Stimulated activated CD8-positive, alpha-beta memory T cell treated with anti-CD3 and anti-CD28 coated beads, Interleukin-4, amount 100 ng/mL, for 24 hours (primary cell): ENCODE results near the gene NDUFAF8.

Source experiments
- DNase-seq: peaks from one replicate; pipeline ENCODE4 v3.0.0-alpha.2; 2020; ENCODE audit warnings: low read depth

The NDUFAF8 gene

DNA sequence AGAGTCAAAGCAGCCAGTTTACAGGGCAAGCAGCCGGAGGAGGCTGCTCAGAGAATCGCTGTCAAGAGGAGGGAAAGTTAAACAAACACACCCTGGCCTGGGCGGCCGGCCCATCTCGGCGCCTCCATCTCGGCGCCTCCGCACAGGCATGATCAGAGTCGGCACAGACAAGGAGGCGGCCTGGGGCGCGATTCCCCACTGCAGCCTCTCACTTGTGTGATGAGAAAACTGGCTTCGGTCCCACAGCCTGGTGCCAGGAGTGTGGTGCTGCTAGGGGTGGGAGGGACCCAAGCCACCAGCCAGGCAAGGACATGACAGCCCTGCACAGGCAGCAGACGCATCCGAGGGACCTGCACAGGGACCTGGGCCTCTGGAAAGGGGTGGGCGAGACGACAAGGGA lies 38.3 kb downstream of the NDUFAF8 start:
- no peak for DNase-seq

DNA sequence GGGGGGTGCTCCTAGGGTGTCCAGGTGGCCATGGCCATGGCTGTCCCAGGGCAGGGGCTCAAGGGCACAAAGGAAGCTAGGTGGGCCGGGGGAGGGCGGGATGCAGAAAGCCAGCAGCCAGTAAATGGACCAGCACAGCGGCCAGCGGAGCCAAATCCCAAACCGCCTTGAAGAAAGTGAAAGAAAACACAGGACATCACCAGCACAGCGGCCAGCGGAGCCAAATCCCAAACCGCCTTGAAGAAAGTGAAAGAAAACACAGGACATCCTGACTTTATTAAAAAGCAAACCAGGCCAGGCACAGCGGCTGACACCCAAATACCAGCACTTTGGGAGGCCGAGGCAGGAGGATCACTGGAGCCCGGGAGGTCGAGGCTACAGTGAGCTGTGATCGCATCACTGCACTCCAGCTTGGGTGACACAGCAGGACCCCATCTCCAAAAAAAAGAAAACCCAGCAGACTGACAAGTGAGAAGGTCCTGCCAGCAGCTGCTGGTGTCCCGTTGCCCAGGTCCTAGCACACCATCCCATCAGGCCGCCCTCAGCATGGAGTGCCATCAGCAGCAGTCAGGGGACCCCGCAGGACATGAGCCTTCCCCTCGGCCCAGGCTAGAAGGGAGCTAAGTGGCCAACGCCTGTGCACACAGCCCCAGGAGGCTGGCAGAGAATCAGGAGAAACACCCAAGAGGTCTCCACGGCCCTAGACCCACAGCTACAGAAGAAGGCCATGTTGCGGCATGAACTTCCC lies 39.0 kb downstream of the NDUFAF8 start:
- no peak for DNase-seq

DNA sequence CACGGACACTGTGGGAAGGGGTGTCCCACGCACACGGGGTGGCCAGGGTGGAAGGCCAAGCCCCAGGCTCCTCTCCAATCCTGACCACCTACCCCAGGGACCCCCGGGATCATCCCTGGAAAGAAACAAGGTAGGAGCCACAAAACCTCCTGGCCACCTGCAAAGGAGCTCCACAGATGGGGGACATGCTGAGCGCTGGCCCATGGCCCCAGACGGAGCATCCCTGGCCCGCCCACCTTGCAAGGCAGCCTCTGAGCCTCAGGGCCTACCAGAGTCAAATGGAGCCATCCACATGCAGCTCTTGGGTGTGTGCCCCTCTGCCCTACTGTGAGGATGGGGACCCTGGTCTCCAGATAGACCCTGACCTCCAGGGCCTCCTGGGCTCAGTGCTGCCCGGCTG lies 39.7 kb downstream of the NDUFAF8 start:
- no peak for DNase-seq

DNA sequence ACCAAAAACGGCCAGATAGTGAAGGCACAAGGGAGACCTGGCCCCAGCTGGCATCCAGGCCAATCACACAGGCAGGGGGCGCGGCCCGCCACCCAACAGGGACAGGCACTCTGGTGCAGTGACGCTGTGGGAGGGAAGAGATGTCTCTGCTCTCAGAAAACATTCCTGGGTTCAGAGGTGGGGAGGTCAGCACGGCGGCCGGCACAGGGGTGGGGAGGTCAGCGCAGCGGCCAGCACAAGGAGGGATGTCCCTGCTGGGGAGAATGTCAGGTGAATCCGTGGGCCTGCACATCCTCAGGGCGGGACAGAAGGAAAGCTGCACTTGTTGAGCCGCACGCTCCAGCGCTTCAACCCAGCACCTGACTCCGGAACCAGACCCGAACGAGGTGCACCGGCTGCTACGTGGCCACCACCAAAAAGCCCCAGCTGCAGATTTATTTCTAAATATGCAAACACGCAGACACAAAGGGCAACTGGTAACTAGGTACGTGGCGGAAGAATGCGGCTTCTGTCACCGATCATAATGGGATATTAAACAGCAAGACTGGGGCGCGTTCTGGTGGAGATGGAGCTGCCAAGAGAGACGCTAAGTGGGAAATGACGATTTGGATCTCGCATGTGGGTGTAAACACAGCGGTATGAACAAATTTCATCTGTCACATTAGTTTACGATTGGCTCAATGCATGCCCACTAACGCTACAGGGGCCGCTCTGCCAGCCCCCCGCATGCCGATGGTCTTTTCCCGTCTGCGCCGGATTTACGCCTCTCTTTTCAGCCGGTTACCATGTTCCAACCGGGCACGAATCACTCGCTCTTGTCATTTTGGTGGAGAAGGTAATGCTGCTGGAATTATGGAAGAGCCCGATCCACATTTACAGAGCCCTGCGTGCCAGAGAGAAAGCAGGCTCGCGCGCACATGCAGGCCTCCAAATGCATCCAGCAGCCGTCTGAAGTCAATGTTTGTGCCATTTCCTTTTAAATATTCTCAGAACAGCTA lies 40.5 kb downstream of the NDUFAF8 start:
- no peak for DNase-seq

DNA sequence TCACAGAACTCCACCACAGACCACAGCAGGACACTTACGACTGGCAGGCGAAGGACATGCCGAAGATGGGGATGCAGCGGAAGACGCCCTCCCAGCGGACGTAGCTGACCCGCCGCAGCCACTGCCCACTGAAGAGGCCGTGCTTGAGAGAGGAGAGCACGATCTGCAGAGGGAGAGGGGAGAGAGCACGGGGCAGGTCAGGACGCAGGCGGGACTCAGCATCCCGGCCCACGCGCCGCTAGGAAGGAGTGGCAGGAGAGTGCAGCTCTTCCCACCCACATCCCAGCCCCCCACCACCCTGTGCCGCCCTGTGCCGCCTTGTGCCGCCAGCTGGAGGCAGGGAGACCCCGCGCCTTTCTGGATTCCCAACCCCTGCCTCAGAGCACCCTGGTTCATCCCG lies 41.5 kb downstream of the NDUFAF8 start:
- no peak for DNase-seq

DNA sequence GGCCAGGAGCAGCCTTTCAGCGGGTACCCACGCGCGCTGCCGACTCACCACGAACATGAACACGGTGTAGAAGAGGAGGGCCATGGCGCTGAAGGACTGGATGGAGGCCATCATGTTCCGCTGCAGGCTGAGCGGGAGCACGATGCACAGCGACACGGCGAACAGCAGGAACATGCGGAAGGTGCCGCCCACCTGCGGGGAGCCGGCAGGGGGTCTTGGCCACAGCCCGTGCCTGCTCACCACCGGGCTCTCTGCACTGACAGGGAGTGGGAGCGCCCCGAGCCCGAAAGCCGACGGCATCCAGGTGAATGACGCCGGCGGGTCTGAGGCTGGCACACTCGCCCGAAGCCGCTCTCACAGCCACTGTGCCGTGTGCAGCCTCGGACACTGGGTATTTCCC lies 43.0 kb downstream of the NDUFAF8 start:
- DNase-seq = no peak

DNA sequence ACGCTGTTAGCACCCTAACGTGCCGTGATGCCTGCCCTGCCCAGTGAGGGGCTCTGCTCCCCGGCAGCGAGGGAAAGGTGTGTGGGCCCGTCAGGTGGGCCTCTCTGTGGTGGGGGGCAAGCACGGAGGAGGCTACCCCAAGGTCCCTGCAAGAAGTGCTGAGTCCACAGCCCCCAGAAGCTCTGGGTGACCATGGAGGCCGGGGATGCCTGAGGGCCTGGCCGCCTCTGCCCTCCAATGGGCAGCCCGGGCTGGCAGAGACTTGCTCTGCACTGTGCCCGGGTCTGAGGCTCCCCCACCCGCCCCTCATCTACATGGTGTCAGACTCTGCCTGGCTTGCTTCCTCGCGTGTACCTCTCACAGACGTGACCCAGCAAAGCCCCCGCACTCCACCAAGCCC lies 43.8 kb downstream of the NDUFAF8 start:
- no peak for DNase-seq

DNA sequence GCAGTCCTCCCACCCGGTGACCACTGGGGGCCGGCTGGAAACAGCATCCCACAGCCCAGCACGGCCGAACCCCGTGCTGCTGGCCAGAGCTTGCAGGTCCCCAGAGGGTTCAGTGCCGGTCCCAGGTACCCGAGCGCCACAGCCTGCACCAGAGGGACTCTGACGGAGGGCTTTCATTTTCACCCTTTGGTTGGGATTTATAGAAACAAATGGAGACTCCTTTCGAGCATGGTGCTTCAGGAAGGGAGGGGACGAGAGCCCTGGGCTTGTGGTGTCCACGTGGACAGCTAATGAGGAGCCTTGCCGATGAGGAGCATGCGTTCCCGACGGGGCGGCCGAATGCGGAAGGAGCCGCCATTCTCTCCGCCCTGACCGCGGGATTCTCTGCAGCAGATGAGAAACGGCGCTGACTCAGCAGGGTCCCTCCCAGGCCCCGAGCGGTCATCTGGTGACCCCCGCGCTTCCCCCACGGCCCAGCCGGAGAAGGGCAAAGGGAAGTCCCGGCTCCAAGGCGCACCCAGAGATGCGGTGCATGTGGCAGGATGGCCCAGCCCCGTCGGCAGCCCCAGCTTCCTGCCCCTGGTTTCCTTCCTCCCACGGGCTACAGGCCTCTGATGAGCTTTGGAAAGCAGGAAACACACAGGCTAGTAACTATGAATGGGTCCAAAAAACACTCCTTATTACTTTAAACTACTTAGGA lies 46.2 kb downstream of the NDUFAF8 start:
- DNase-seq = peak; percentile 47

DNA sequence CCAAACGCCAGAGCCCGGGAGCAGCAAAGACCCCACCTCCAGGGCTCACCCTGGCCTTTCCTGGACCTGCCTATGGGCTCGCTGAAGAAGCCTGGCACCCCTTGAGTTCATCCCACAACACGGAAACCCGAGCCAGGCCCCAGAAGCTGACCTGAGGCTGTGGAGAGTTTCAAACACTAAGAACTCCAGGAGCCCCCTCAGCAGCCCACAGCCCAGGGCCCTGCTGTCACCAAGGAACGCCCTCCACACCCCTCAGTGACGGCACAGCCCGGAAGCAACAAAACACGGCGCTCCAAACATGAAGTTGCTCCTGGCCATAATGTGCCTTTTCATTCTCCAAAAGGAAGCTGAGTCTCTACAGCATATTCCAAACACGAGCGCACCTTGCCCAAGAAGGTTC lies 46.8 kb downstream of the NDUFAF8 start:
- no peak for DNase-seq

DNA sequence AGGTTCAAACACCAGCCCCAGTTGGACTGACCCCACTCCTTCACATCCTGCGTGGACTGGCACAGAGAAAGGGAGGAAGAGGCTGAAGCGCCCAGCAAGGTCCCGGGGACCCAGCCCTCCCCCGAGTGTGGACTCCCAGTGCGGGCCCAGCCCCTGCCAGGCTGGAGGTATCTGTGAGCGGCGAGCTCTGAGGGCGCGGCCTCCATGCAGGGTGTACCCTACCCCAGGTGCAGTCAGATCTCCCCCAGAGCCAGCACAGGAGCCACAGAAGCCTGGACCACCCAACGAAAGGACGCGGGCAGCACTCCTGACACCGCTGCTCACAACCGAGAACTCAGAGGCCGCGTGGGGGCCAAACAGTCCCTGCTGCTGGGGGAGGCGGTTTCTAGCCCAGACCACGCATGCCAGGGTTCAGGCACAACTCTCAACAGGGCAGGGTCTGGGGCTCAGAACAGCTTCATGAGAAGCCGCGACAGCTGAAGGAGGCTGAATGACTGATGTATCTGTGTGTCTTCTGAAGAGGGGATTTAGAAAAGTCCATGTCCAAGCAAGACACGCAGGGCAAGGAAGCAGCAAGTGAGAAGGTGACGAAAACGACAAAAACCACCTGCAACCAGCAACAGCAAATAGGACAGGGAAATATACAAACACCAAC lies 47.5 kb downstream of the NDUFAF8 start:
- DNase-seq = no peak

DNA sequence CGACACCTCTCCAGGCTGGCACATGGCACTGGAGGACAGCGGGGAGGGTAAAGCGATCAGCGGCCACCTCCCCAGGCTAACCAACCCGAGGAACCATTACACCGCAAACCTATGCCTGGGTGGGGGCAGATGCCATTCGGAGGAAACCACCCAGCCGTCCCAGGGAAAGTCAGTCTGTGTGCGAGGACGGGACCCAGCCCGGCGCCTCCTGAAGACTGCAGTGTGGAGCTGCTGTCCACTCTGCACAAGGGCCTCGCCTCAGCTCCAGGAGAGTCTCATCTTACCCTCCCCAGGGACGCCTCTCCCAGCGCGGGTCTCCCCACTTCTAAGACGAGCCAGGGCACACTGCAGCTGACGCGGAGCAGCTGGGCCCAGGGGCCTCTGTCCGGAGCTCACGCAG lies 48.0 kb downstream of the NDUFAF8 start:
- DNase-seq = no peak

DNA sequence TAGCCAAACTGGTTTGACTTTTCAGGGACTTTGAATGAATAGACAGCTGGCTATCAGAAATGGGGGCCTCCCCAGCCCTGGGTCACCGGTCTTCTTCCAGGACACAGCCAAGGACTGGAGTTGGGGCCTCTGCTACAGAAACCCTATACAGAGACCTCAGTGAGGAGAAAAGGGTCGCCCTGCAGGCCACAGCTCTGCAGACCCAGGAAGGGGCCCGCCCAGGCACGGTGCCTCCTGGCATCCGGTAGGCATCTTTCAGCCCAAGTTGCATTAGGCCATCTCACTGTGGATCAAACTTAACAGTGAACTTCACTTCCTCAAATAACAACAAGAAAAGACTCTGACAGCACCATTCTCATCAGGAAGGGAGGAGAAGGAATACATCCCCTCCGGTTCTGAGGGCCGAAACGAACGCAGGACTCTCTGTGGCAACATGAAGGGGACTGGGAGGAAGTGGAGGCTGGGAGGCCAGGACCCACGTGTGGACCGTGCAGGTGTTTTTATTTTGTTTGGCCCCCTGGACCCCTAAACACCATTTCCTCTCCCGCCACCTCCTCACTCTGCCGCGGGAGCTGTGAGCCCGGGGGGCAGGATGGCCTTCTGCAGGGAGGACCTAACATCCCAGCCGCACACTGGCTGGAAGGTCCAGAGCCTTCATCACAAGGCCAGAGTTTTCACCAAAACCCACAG lies 48.8 kb downstream of the NDUFAF8 start:
- no peak for DNase-seq

DNA sequence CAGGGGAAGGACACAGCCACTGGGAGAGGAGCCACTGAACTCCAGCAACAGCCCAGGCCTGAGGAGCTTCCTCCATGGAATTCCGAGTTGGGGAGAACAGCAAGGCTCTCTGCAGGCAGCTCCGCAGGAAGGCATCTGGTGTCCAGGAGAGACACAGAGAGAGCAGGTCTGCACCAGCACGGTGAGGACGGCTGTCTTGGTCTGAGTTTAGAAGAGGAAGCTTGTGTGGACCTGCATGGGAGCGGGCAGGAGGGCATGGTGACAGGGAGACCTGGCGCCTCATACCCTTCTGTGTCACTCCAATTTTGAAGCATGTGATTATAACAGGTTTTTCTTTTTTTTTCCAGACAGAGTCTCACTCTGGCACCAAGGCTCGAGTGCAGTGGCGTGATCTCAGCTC lies 49.6 kb downstream of the NDUFAF8 start:
- DNase-seq = no peak

DNA sequence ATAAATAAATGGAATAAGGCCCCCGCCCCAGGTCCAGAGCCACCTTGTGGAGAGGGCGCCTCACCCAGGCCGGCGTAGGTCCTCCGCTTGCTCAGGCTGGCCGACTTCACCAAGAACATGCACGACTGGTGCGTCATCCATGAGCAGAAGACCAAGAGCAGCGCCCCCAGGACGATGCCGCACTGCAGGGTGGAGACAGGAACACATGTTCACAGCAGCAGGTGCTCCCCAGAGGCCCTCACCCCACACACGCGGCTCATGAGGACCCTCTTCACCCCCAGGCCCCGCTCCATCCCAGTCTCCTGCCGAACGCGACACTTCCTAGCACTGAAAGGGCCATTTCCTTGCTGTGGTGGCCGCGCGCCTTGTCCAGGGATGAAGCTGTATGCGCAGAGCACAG lies 50.5 kb downstream of the NDUFAF8 start:
- DNase-seq = no peak

DNA sequence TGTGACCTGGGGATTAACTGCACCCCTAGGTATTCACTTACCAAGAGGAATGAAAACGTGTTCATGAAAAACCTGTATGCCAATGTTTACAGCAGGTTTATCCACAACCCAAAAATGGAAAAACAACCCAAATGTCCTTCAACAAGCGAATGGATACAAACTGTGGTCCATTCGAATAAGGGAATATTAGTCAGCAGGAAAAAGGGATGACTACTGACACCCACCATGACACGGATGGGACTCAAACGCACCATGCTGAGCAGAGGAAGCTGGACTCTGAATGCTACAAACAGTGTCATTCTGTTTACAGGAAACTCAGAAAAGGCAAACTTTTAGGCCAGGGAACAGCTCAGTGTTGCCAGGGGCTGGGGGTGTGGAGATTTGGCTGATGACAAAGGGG lies 51.1 kb downstream of the NDUFAF8 start:
- DNase-seq = no peak
